Measurements from ENCODE around the gene QRFP.

DNA sequence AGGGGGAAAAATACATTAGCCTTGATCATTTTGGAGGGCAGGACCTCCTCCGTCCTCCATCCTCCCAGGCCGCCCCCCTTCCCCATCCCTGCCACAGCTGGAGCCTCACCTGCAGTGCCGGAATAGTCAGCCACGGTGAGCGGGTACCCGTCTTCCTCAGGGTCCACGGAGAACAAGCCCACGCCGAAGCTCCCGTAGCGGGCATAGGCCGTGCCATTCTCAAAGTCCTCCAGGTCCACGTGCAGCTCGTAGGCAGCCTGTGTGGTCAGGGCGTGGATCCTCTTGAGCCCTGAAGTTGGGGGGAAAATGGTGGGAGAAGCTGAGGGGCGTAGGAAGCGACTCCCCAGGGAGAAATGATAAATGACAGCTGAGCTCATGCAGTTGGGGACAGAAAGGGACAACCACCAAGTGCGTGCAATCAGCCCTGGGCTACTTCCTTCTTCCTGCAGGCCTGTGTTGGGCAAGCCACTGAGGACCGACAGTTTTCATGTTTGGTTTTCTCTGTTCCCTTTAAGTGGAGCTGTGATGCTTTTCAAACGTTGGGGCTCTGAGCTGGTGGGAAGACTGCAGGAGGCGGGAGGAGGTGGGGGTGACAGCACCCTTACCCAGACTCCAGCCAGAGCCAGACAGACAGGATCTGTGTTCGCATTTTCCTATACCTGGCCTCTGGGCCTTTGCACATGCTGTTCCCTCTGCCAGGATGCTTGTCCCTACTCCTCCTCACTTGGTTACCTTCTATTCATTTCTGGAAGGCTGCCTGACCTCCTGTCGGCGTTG lies 8.7 kb upstream of the QRFP start:
- TF ChIP-seq, protein P1, sequence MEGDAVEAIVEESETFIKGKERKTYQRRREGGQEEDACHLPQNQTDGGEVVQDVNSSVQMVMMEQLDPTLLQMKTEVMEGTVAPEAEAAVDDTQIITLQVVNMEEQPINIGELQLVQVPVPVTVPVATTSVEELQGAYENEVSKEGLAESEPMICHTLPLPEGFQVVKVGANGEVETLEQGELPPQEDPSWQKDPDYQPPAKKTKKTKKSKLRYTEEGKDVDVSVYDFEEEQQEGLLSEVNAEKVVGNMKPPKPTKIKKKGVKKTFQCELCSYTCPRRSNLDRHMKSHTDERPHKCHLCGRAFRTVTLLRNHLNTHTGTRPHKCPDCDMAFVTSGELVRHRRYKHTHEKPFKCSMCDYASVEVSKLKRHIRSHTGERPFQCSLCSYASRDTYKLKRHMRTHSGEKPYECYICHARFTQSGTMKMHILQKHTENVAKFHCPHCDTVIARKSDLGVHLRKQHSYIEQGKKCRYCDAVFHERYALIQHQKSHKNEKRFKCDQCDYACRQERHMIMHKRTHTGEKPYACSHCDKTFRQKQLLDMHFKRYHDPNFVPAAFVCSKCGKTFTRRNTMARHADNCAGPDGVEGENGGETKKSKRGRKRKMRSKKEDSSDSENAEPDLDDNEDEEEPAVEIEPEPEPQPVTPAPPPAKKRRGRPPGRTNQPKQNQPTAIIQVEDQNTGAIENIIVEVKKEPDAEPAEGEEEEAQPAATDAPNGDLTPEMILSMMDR (IDR thresholded peaks at IDR 0.05) = no peak
- TF ChIP-seq POLR2A (IDR thresholded peaks at IDR 0.05) = no peak
